ENCODE results near the gene SYT11.

Gene SYT11

DNA sequence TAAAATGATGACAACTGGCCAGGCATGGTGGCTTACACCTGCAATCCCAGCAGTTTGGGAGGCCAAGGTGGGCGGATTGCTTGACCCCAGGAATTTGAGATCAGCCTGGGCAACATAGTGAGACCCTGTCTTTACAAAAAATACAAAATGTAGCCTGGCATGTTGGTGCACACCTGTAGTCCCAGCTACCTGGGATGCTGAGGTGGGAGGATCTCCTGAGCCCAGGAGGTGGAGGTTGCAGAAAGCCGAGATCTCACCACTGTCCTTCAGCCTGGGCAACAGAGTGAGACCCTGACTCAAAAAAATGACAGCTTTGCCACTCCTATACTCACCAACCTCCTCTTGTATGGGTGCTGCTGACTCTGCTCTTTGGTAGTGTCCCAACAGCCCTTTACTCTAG lies 18.6 kb downstream of the SYT11 start:
- Histone ChIP-seq H3K4me2 (ENCODE audit: low read depth, low read length, poor library complexity, severe bottlenecking) (no peak overlapping the region), H3K9me3 (ENCODE audit: insufficient read depth, low read depth, low read length) (no peaks in the 10 kb centered on the region), H3K27me3 (ENCODE audit: insufficient read depth, low read length, poor library complexity, severe bottlenecking) (no peaks in the 10 kb centered on the region), H3K9me2 (replicated peaks; ENCODE audit: low read depth, low read length) (no peaks in the 10 kb centered on the region), H2AFZ (ENCODE audit: low read length) (no peak overlapping the region), H3K4me3 (ENCODE audit: low read length, poor library complexity, severe bottlenecking) (no peak overlapping the region), H3K36me3 (ENCODE audit: insufficient read depth, low read length) (no peaks in the 10 kb centered on the region), H3K9ac (ENCODE audit: low read depth, low read length, poor library complexity, severe bottlenecking) (no peak overlapping the region), H3K4me1 (ENCODE audit: insufficient read depth, low read length, poor library complexity, severe bottlenecking) (no peaks in the 10 kb centered on the region), H4K20me1 (ENCODE audit: insufficient read depth, low read length, poor library complexity, severe bottlenecking) (no peaks in the 10 kb centered on the region), H3K79me2 (ENCODE audit: insufficient read depth, low read length) (no peaks in the 10 kb centered on the region), H3F3A (ENCODE audit: low read depth) (no peaks in the 10 kb centered on the region)
- TF ChIP-seq EZH2phosphoT487 (IDR thresholded peaks at IDR 0.05; ENCODE audit: borderline replicate concordance), result no peak
- no peak for TF ChIP-seq CTCF (conservative IDR thresholded peaks at IDR 0.05; ENCODE audit: low read length)

GRCh38 chr1:155880251-155880650 lies 20.9 kb downstream of the SYT11 start:
- Histone ChIP-seq H4K20me1 (ENCODE audit: insufficient read depth, low read length, poor library complexity, severe bottlenecking) (no peaks in the 10 kb centered on the region), H2AFZ (ENCODE audit: low read length) (no peak overlapping the region), H3F3A (ENCODE audit: low read depth) (no peaks in the 10 kb centered on the region), H3K36me3 (ENCODE audit: insufficient read depth, low read length) (no peaks in the 10 kb centered on the region), H3K4me1 (ENCODE audit: insufficient read depth, low read length, poor library complexity, severe bottlenecking) (no peaks in the 10 kb centered on the region), H3K79me2 (ENCODE audit: insufficient read depth, low read length) (no peaks in the 10 kb centered on the region), H3K9me3 (ENCODE audit: insufficient read depth, low read depth, low read length) (no peaks in the 10 kb centered on the region), H3K9ac (ENCODE audit: low read depth, low read length, poor library complexity, severe bottlenecking) (no peak overlapping the region), H3K4me2 (ENCODE audit: low read depth, low read length, poor library complexity, severe bottlenecking) (no peak overlapping the region), H3K4me3 (ENCODE audit: low read length, poor library complexity, severe bottlenecking) (no peak overlapping the region), H3K27me3 (ENCODE audit: insufficient read depth, low read length, poor library complexity, severe bottlenecking) (no peaks in the 10 kb centered on the region), H3K9me2 (replicated peaks; ENCODE audit: low read depth, low read length) (no peaks in the 10 kb centered on the region)
- TF ChIP-seq EZH2phosphoT487 (IDR thresholded peaks at IDR 0.05; ENCODE audit: borderline replicate concordance) (no peak), CTCF (conservative IDR thresholded peaks at IDR 0.05; ENCODE audit: low read length) (no peak)

DNA sequence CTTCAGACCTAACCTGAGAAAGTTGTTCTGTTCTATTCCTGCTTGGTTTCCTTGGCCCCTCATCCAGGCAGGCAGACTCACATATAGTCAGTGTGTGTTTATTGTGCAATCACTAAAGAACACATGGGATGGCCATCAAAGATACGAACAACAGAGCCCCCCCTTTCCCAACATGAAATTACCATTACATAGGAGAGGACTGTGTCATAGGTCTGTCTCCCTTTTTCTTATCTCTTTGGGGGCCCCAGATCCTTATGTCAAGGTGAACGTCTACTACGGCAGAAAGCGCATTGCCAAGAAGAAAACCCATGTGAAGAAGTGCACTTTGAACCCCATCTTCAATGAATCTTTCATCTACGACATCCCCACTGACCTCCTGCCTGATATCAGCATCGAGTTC lies 21.6 kb downstream of the SYT11 start:
- TF ChIP-seq CTCF (conservative IDR thresholded peaks at IDR 0.05; ENCODE audit: low read length) (no peak), EZH2phosphoT487 (IDR thresholded peaks at IDR 0.05; ENCODE audit: borderline replicate concordance) (no peak)
- H3K4me2 ChIP-seq (ENCODE audit: low read depth, low read length, poor library complexity, severe bottlenecking), result no peak overlapping the region
- H3F3A ChIP-seq (ENCODE audit: low read depth), result no peaks in the 10 kb centered on the region
- H3K9me2 ChIP-seq (replicated peaks; ENCODE audit: low read depth, low read length), result no peaks in the 10 kb centered on the region
- no peaks in the 10 kb centered on the region for H3K36me3 ChIP-seq (ENCODE audit: insufficient read depth, low read length)
- H2AFZ ChIP-seq (ENCODE audit: low read length), result no peak overlapping the region
- no peaks in the 10 kb centered on the region for H3K9me3 ChIP-seq (ENCODE audit: insufficient read depth, low read depth, low read length)
- no peak overlapping the region for H3K9ac ChIP-seq (ENCODE audit: low read depth, low read length, poor library complexity, severe bottlenecking)
- H3K4me1 ChIP-seq (ENCODE audit: insufficient read depth, low read length, poor library complexity, severe bottlenecking), result no peaks in the 10 kb centered on the region
- H3K79me2 ChIP-seq (ENCODE audit: insufficient read depth, low read length), result no peaks in the 10 kb centered on the region
- no peaks in the 10 kb centered on the region for H3K27me3 ChIP-seq (ENCODE audit: insufficient read depth, low read length, poor library complexity, severe bottlenecking)
- no peak overlapping the region for H3K4me3 ChIP-seq (ENCODE audit: low read length, poor library complexity, severe bottlenecking)
- H4K20me1 ChIP-seq (ENCODE audit: insufficient read depth, low read length, poor library complexity, severe bottlenecking), result no peaks in the 10 kb centered on the region
